Stimulated activated CD4-positive, alpha-beta T cell treated with anti-CD3 and anti-CD28 coated beads, Interleukin-15, amount 100 ng/mL, for 48 hours (primary cell): ENCODE measurements around the gene RASSF3.
"Not testable (repeated sequence)": the region's sequence is repeated elsewhere in the genome, so short reads cannot be mapped to it uniquely, and the experiment has no call there.

ENCODE experiments used
- DNase-seq, 2 donors: peaks; one replicate each; pipeline ENCODE4 v3.0.0-alpha.2; 2020; ENCODE audit warnings: low read depth in 2 of 2

The RASSF3 gene

GRCh38 chr12:64633011-64633939 is 23.0 kb downstream of the RASSF3 start:
- no peak for DNase-seq

GRCh38 chr12:64633940-64634337 is 23.6 kb downstream of the RASSF3 start:
- DNase-seq: no peak

- no peak for DNase-seq
These were observed 24.3 kb downstream of the RASSF3 start for GRCh38 chr12:64634508-64635092.

GRCh38 chr12:64635356-64635998 is 25.2 kb downstream of the RASSF3 start:
- DNase-seq: no peak

- DNase-seq: no peak
These were observed 26.6 kb downstream of the RASSF3 start for GRCh38 chr12:64636856-64637255.

- no peak for DNase-seq
These were observed 29.2 kb downstream of the RASSF3 start for GRCh38 chr12:64639466-64639865.

- no peak for DNase-seq
These were observed 36.0 kb downstream of the RASSF3 start for GRCh38 chr12:64646318-64646717.

- DNase-seq: no peak
These were observed 39.2 kb downstream of the RASSF3 start for GRCh38 chr12:64649487-64649886.

GRCh38 chr12:64650762-64651161 is 40.5 kb downstream of the RASSF3 start:
- DNase-seq: no peak

GRCh38 chr12:64652346-64652745 is 42.1 kb downstream of the RASSF3 start:
- no peak for DNase-seq

- DNase-seq: no peak
These were observed 42.8 kb downstream of the RASSF3 start for GRCh38 chr12:64653123-64653522.

GRCh38 chr12:64653907-64654306 is 43.6 kb downstream of the RASSF3 start:
- DNase-seq: not testable (repeated sequence)

GRCh38 chr12:64655141-64655540 is 44.8 kb downstream of the RASSF3 start:
- DNase-seq: no peak

- DNase-seq: no peak
These were observed 46.1 kb downstream of the RASSF3 start for GRCh38 chr12:64656429-64656828.

- DNase-seq: no peak
These were observed 48.7 kb downstream of the RASSF3 start for GRCh38 chr12:64658892-64659481.

GRCh38 chr12:64660237-64661018 is 50.1 kb downstream of the RASSF3 start:
- DNase-seq: no peak

- DNase-seq: no peak
These were observed 52.7 kb downstream of the RASSF3 start for GRCh38 chr12:64663015-64663414.

GRCh38 chr12:64665514-64665913 is 55.2 kb downstream of the RASSF3 start:
- DNase-seq: no peak

GRCh38 chr12:64666054-64666914 is 56.0 kb downstream of the RASSF3 start:
- no peak for DNase-seq

- DNase-seq: no peak
These were observed 57.5 kb downstream of the RASSF3 start for GRCh38 chr12:64667793-64668192.
